Mesenchymal stem cell (in vitro differentiated cells and primary cell): Measurements from ENCODE around the gene YY2. TPM values are rescaled to one million over a fixed set of nuclear protein-coding genes. Genes with fewer than 3 reads are reported as not detected.

Experiments
- DNase-seq: peaks from one replicate; pipeline ENCODE4 v3.0.0-alpha.2; 2013
- H2AFZ ChIP-seq: one replicate; pipeline ENCODE4 v1.6.1; 2013; ENCODE audit warnings: low read depth, mild to moderate bottlenecking, control low read depth, inconsistent platforms, low read length, moderate library complexity
- H2AK5ac ChIP-seq: 2 replicates; pipeline ENCODE4 v1.6.1; 2013; ENCODE audit warnings: low read length, moderate library complexity, mild to moderate bottlenecking, inconsistent platforms; ENCODE audit not compliant: severe bottlenecking
- H2BK120ac ChIP-seq: one replicate; pipeline ENCODE4 v1.6.1; 2013; ENCODE audit warnings: low read depth, mild to moderate bottlenecking, inconsistent platforms, low read length, moderate library complexity
- H2BK12ac ChIP-seq, 2 experiments: one replicate each; pipeline ENCODE4 v1.6.1; 2013; ENCODE audit warnings: inconsistent platforms in 2 of 2, low read length in 2 of 2, mild to moderate bottlenecking in 2 of 2, moderate library complexity in 2 of 2, control low read depth in 1 of 2
- H2BK15ac ChIP-seq: one replicate; pipeline ENCODE4 v1.6.1; 2013; ENCODE audit warnings: mild to moderate bottlenecking, low read depth, inconsistent platforms; ENCODE audit not compliant: poor library complexity, severe bottlenecking
- H2BK5ac ChIP-seq: 2 replicates; pipeline ENCODE4 v1.6.1; 2013; ENCODE audit warnings: low read depth, mild to moderate bottlenecking, low read length, control low read depth, inconsistent platforms; ENCODE audit not compliant: poor library complexity, severe bottlenecking
- H3K14ac ChIP-seq, 2 experiments: one replicate each; pipeline ENCODE4 v1.6.1; 2013; ENCODE audit warnings: inconsistent platforms in 2 of 2, low read length in 2 of 2, control low read depth in 1 of 2, mild to moderate bottlenecking in 1 of 2, moderate library complexity in 1 of 2
- H3K18ac ChIP-seq, 2 experiments: one replicate each; pipeline ENCODE4 v1.6.1; 2013; ENCODE audit warnings: inconsistent platforms in 2 of 2, low read length in 2 of 2, control low read depth in 1 of 2, low read depth in 1 of 2, mild to moderate bottlenecking in 1 of 2
- H3K23ac ChIP-seq, 2 experiments: one replicate each; pipeline ENCODE4 v1.6.1; 2013; ENCODE audit warnings: inconsistent platforms in 2 of 2, low read length in 2 of 2, mild to moderate bottlenecking in 2 of 2, moderate library complexity in 2 of 2, control low read depth in 1 of 2
- H3K27ac ChIP-seq: 2 replicates; pipeline ENCODE4 v1.5.1; 2013; ENCODE audit warnings: mild to moderate bottlenecking, moderate library complexity, low read length, control low read depth, inconsistent platforms; ENCODE audit not compliant: poor library complexity, severe bottlenecking
- H3K27me3 ChIP-seq, 2 experiments: 2 replicates each; pipeline versions ENCODE4 v1.6.1 to v1.7.0; 2013; ENCODE audit warnings: low read length in 2 of 2, mild to moderate bottlenecking in 2 of 2, moderate library complexity in 2 of 2, control low read depth in 1 of 2, inconsistent platforms in 1 of 2; ENCODE audit not compliant: control insufficient read depth in 1 of 2, insufficient read depth in 1 of 2
- H3K36me3 ChIP-seq, 2 experiments: 2 replicates each; pipeline versions ENCODE4 v1.6.1 to v1.7.0; 2013; ENCODE audit warnings: low read length in 2 of 2, control low read depth in 1 of 2, inconsistent platforms in 1 of 2, low read depth in 1 of 2, mild to moderate bottlenecking in 1 of 2; ENCODE audit not compliant: insufficient read depth in 2 of 2, control insufficient read depth in 1 of 2
- H3K4ac ChIP-seq, 2 experiments: one replicate each; pipeline ENCODE4 v1.6.1; 2013; ENCODE audit warnings: inconsistent platforms in 2 of 2, low read length in 2 of 2, mild to moderate bottlenecking in 2 of 2, moderate library complexity in 2 of 2, control low read depth in 1 of 2, low read depth in 1 of 2
- H3K4me1 ChIP-seq: 2 replicates; pipeline ENCODE4 v1.6.1; 2013; ENCODE audit warnings: low read depth, low read length, control low read depth; ENCODE audit not compliant: control insufficient read depth, insufficient read depth
- H3K4me2 ChIP-seq: 2 replicates; pipeline ENCODE4 v1.6.1; 2013; ENCODE audit warnings: low read length, mild to moderate bottlenecking, inconsistent platforms; ENCODE audit not compliant: poor library complexity, severe bottlenecking
- H3K4me3 ChIP-seq, 2 experiments: 2 replicates each; pipeline versions ENCODE4 v1.5.1 to v1.7.0; 2013; ENCODE audit warnings: low read length in 2 of 2, mild to moderate bottlenecking in 2 of 2, control low read depth in 1 of 2, low read depth in 1 of 2; ENCODE audit not compliant: insufficient read depth in 1 of 2
- H3K79me1 ChIP-seq: replicated peaks from 2 replicates; pipeline ENCODE4 v1.6.1; 2013; ENCODE audit warnings: mild to moderate bottlenecking, control low read depth, low read length, inconsistent platforms; ENCODE audit not compliant: poor library complexity, severe bottlenecking
- H3K9ac ChIP-seq: 2 replicates; pipeline ENCODE4 v1.7.0; 2013; ENCODE audit warnings: mild to moderate bottlenecking, low read length, moderate library complexity
- H3K9me3 ChIP-seq: 2 replicates; pipeline ENCODE4 v1.7.0; 2013; ENCODE audit warnings: mild to moderate bottlenecking, low read length; ENCODE audit not compliant: control insufficient read depth
- H4K8ac ChIP-seq: one replicate; pipeline ENCODE4 v1.6.1; 2013; ENCODE audit warnings: inconsistent platforms, mild to moderate bottlenecking, low read length, moderate library complexity
- H4K91ac ChIP-seq: one replicate; pipeline ENCODE4 v1.6.1; 2013; ENCODE audit warnings: mild to moderate bottlenecking, low read length, inconsistent platforms
- WGBS: methylation state at CpG from one replicate; pipeline ENCODE4 v1.1.7; 2013; ENCODE audit warnings: mixed read lengths; 5-methylcytosine and 5-hydroxymethylcytosine counted together
- polyA plus RNA-seq, 2 experiments: library from polyadenylated mRNA; stranded (reverse); fragments of 200-250 nt; gene quantifications; one replicate each; pipeline ENCODE4 v1.2.3, GENCODE V29; 2013

Gene YY2
- 1.6 TPM for polyA plus RNA-seq (2013, experiment 1 of 2)
- polyA plus RNA-seq (2013, experiment 2 of 2): 1.6 TPM

GRCh38 chrX:21855937-21856415, at the start of gene YY2:
Gene YY2 (plus strand): TSS chrX:21855987. CDS start chrX:21856485, 498 bp downstream.
- H2AK5ac ChIP-seq: no peak within 1 kb of the TSS
- no peaks in the 10 kb centered on the region for H3K27me3 ChIP-seq
- no peak within 1 kb of the TSS for H2AFZ ChIP-seq
- H4K91ac ChIP-seq: no peak within 1 kb of the TSS
- no peak within 1 kb of the TSS for H4K8ac ChIP-seq
- WGBS: 99% methylated on average over 28 of the region's 29 CpGs
- peaks cover 16 to 39% of the 10 kb centered on the region in 2 experiments for H3K36me3 ChIP-seq
- H2BK15ac ChIP-seq: no peak within 1 kb of the TSS
- no peak within 1 kb of the TSS for H3K4me2 ChIP-seq
- H3K23ac ChIP-seq: no peak within 1 kb of the TSS
- no peak within 1 kb of the TSS for H3K4me3 ChIP-seq
- DNase-seq: no peak
- no peak within 1 kb of the TSS for H3K14ac ChIP-seq
- no peak within 1 kb of the TSS for H2BK120ac ChIP-seq
- H3K9ac ChIP-seq: no peak within 1 kb of the TSS
- no peak within 1 kb of the TSS for H2BK5ac ChIP-seq
- H3K18ac ChIP-seq: no peak within 1 kb of the TSS
- no peaks in the 10 kb centered on the region for H3K9me3 ChIP-seq
- H3K79me1 ChIP-seq: peaks cover 6% of the 10 kb centered on the region
- H2BK12ac ChIP-seq: no peak within 1 kb of the TSS
- H3K27ac ChIP-seq: no peak within 1 kb of the TSS
- no peaks in the 10 kb centered on the region for H3K4me1 ChIP-seq
- no peak within 1 kb of the TSS for H3K4ac ChIP-seq

DNA sequence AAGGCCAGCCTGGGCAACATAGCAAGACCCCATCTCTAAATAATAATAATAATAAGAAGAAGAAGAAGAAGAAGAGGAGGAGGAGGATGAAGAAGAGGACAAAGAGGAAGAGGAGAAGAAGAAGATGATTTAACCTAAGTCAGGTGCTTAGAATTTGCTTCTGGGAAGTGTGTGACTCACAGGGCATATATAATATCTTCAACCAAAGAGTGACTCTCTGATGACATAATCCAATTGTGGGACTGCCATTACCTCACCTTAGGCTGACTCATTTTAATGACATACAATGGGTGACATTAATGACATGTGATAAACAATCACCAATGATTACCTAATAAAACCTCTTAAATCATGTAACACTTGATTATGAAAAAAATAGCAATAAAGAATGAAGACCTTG, 49.1 kb upstream of the YY2 start:
- Histone ChIP-seq H3K23ac (no peak overlapping the region), H2BK12ac (no peak overlapping the region), H2BK5ac (no peak overlapping the region), H3K4me2 (no peak overlapping the region), H2AFZ (no peak overlapping the region), H3K4me3 (no peak overlapping the region), H2AK5ac (no peak overlapping the region), H4K91ac (no peak overlapping the region), H2BK15ac (no peak overlapping the region), H3K27me3 (peaks cover 0 to 4% of the 10 kb centered on the region in 2 experiments), H3K14ac (no peak overlapping the region), H3K9ac (no peak overlapping the region), H3K27ac (no peak overlapping the region), H3K9me3 (peaks cover 1% of the 10 kb centered on the region), H3K4ac (no peak overlapping the region), H3K36me3 (no peaks in the 10 kb centered on the region), H4K8ac (no peak overlapping the region), H3K79me1 (no peaks in the 10 kb centered on the region), H3K18ac (no peak overlapping the region), H3K4me1 (no peaks in the 10 kb centered on the region), H2BK120ac (no peak overlapping the region)
- DNase-seq: no peak

DNA sequence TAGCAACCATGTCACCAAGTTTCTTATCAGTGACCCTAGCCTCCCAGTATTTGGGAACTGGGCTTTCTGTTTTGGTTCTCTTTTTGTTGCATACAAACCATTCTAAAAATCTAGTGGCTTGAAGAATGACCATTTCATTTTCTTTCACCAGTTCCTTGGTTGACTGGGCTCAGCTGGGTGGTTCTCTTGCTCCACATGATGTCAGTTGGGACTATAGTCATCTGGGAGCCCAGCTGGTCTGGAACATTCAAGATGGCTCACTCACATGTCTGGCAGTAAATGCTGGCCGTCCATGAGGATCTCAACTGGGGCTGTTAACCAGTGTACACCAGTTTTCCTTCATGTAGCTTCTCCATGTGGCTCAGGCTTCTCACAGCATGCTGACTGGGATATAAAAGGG, 44.0 kb upstream of the YY2 start:
- Histone ChIP-seq H2AFZ (no peak overlapping the region), H3K4ac (no peak overlapping the region), H2BK15ac (no peak overlapping the region), H2AK5ac (no peak overlapping the region), H3K9ac (no peak overlapping the region), H3K23ac (no peak overlapping the region), H3K27ac (no peak overlapping the region), H4K8ac (no peak overlapping the region), H3K27me3 (peaks cover 0 to 9% of the 10 kb centered on the region in 2 experiments), H2BK12ac (no peak overlapping the region), H3K79me1 (no peaks in the 10 kb centered on the region), H3K9me3 (peaks cover 5% of the 10 kb centered on the region), H3K18ac (no peak overlapping the region), H2BK5ac (no peak overlapping the region), H3K36me3 (no peaks in the 10 kb centered on the region), H3K4me1 (no peaks in the 10 kb centered on the region), H3K4me2 (no peak overlapping the region), H3K14ac (no peak overlapping the region), H4K91ac (no peak overlapping the region), H2BK120ac (no peak overlapping the region), H3K4me3 (no peak overlapping the region)
- no peak for DNase-seq
- 78% methylated on average over 1 of the region's 1 CpG for WGBS

GRCh38 chrX:21812628-21813027, 43.2 kb upstream of the YY2 start:
- Histone ChIP-seq H3K9me3 (peaks cover 5% of the 10 kb centered on the region), H3K27ac (no peak overlapping the region), H3K36me3 (no peaks in the 10 kb centered on the region), H2BK15ac (no peak overlapping the region), H2BK120ac (no peak overlapping the region), H2BK12ac (no peak overlapping the region), H3K4me3 (no peak overlapping the region), H3K4me1 (no peaks in the 10 kb centered on the region), H2BK5ac (no peak overlapping the region), H3K14ac (no peak overlapping the region), H3K27me3 (peaks cover 0 to 9% of the 10 kb centered on the region in 2 experiments), H3K79me1 (no peaks in the 10 kb centered on the region), H2AK5ac (no peak overlapping the region), H3K18ac (no peak overlapping the region), H4K8ac (no peak overlapping the region), H3K23ac (no peak overlapping the region), H2AFZ (no peak overlapping the region), H3K4ac (no peak overlapping the region), H3K9ac (no peak overlapping the region), H3K4me2 (no peak overlapping the region), H4K91ac (no peak overlapping the region)
- no peak for DNase-seq
- 72% methylated on average over 2 of the region's 2 CpGs for WGBS
